Gastrocnemius medialis (tissue), 4 donors: ENCODE measurements around the gene PLA2G2D.

ENCODE experiments used
- CTCF ChIP-seq, 5 experiments: fragments of 450-650 bp in 3 of 5; fragments of 200-600 bp in 2 of 5; sonication (generic) in 2 of 5; IDR thresholded peaks in 4 of 5; conservative IDR thresholded peaks in 1 of 5; 1 replicate in 4 of 5; 2 replicates in 1 of 5; pipeline ENCODE4 v1.5.1; 2016 to 2019; ENCODE audit warnings: antibody characterized with exemption in 5 of 5, mild to moderate bottlenecking in 3 of 5, moderate library complexity in 3 of 5
- POLR2A ChIP-seq, 2 donors: fragments of 450-650 bp; IDR thresholded peaks; one replicate each; pipeline ENCODE4 v1.6.1; 2017; ENCODE audit warnings: antibody characterized with exemption in 2 of 2, mild to moderate bottlenecking in 2 of 2, moderate library complexity in 2 of 2

GRCh38 chr1:20074055-20074724 lies 45.1 kb downstream of the PLA2G2D start:
- TF ChIP-seq CTCF (IDR thresholded peaks at IDR 0.05 in 4 of 5, conservative IDR thresholded peaks at IDR 0.05 in 1 of 5): no peak
- TF ChIP-seq POLR2A (IDR thresholded peaks at IDR 0.05): no peak
